IPS DF 4.7 (cell line): Measurements from ENCODE around the gene OCEL1.
"Not testable (repeated sequence)": the region's sequence is repeated elsewhere in the genome, so short reads cannot be mapped to it uniquely, and the experiment has no call there.

Source experiments
- DNase-seq: peaks from one replicate; pipeline ENCODE4 v3.0.0-alpha.2; 2013; ENCODE audit warnings: low spot score; ENCODE audit errors: extremely low read depth

OCEL1 gene

GRCh38 chr19:17260842-17261325 is 34.9 kb downstream of the OCEL1 start:
- no peak for DNase-seq

GRCh38 chr19:17262557-17262956 is 36.5 kb downstream of the OCEL1 start:
- DNase-seq, result no peak

DNA sequence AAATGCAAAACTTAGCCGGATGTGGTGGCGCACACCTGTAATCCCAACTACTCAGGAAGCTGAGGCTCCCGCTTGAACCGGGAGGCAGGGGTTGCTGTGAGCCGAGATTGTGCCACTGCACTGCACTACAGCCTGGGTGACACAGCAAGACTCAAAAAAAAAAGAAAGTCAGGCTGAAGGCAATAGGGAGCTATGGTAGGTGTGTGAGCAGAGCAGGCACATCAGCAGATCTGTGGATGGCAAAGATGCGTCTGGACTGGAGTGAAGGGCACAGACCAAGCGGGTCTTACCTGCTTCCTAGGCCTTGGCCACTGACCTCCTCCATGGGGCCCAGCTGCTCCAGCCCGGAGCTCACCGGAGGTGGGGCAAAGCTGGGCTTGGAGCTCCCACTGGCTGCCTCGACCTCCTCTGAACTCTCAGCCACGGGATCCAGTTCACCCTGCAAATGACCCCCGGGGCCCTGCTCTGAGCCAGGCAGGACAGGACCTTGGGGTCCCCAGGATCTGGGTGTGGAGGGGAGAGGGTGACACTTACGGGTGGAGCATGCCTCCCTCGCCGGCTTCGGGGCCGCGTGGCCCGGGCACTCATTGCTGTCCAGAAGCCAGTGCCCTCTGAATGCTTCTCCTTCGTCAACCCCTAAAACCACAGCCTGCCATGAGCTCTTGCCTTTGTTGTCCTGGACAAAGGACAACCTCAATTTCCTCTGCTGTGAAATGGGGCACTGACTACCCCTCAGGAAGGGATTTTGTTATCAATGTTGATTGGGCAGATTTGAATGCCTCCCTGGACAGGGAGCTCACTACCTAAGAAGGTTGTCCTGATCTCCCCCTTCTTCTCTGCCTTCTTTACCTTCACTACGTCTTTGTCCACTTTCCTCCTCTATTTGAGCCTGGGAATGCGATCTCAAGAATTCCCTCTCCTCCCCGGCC is 38.0 kb downstream of the OCEL1 start:
- no peak for DNase-seq

DNA sequence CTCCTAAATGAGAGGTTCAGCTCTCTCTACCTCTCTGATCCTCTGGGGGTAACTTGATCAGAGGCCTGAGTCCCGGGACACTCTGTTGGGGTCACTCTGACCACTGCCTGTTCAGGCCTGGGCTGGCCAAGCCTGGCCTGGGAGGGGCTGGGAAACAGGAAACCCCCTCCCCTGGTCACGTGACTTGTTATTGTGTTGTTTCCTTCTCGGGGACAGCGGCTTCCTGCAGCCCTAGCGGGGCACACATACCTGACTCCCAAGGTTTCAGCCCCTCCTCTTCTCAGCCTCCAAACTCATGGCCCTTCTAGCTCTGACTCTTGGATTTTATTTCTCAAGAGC is 38.6 kb downstream of the OCEL1 start, which contains the start of gene USHBP1:
TSS of gene USHBP1 (minus strand) at position 105 of the 339 bp plus-strand sequence. CDS start 446 bp downstream, outside the sequence.
- DNase-seq, result no peak

- no peak for DNase-seq
Measured at GRCh38 chr19:17266026-17266425, 40.0 kb downstream of the OCEL1 start.

- DNase-seq, result no peak
Measured at GRCh38 chr19:17266589-17266974, 40.6 kb downstream of the OCEL1 start.

- DNase-seq, result peak; percentile 100
Measured at GRCh38 chr19:17266975-17267788, 41.2 kb downstream of the OCEL1 start, which contains the start of gene BABAM1. BABAM1 (plus strand) TSS chr19:17267443; CDS start chr19:17268807, 1,364 bp downstream.

DNA sequence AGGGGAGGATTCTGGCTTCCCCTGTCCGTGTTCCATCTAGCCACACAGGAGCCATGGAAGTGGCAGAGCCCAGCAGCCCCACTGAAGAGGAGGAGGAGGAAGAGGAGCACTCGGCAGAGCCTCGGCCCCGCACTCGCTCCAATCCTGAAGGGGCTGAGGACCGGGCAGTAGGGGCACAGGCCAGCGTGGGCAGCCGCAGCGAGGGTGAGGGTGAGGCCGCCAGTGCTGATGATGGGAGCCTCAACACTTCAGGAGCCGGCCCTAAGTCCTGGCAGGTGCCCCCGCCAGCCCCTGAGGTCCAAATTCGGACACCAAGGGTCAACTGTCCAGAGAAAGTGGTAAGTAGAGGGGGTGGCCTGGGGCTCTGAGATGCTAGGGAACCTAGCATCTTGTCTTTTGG is 42.7 kb downstream of the OCEL1 start:
- no peak for DNase-seq

DNA sequence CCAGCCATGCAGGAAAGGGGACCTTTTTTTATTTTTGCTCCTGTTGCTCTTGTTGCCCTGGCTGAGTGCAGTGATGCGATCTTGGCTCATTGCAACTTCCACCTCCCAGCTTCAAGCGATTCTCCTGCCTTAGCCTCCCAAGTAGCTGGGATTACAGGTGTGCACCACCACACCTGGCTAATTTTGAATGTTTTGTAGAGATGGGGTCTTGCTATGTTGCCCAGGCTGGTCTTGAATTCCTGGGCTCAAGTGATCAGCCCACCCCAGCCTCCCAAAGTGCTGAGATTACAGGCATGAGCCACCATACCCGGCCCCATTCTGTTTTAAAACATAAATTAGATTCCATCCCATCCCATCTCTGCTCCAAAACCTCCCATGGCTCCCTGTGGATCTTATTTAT is 48.9 kb downstream of the OCEL1 start:
- not testable (repeated sequence) for DNase-seq

- DNase-seq, result no peak
Measured at GRCh38 chr19:17275441-17276175, 49.6 kb downstream of the OCEL1 start.
